HFF-Myc (cell line): ENCODE results near the gene PDZD7.

Source experiments
- DNase-seq: peaks from one replicate; pipeline ENCODE4 v3.0.0-alpha.2; 2011; ENCODE audit warnings: low read depth; ENCODE audit errors: extremely low read depth
- H3K4me3 ChIP-seq: replicated peaks from 2 replicates; pipeline ENCODE4 v1.5.1; 2011; ENCODE audit warnings: low read depth, mild to moderate bottlenecking, control low read depth, low read length
- TF ChIP-seq, protein P1 (sequence below): IDR thresholded peaks from 2 replicates; pipeline ENCODE4 v1.5.1; 2012; ENCODE audit warnings: mild to moderate bottlenecking, low read depth, low read length, control low read depth; ENCODE audit errors: missing control alignments

PDZD7 gene

GRCh38 chr10:100993986-100994708 lies 36.8 kb downstream of the PDZD7 start:
- H3K4me3 ChIP-seq = no peak overlapping the region
- DNase-seq = no peak
- TF ChIP-seq, protein P1, sequence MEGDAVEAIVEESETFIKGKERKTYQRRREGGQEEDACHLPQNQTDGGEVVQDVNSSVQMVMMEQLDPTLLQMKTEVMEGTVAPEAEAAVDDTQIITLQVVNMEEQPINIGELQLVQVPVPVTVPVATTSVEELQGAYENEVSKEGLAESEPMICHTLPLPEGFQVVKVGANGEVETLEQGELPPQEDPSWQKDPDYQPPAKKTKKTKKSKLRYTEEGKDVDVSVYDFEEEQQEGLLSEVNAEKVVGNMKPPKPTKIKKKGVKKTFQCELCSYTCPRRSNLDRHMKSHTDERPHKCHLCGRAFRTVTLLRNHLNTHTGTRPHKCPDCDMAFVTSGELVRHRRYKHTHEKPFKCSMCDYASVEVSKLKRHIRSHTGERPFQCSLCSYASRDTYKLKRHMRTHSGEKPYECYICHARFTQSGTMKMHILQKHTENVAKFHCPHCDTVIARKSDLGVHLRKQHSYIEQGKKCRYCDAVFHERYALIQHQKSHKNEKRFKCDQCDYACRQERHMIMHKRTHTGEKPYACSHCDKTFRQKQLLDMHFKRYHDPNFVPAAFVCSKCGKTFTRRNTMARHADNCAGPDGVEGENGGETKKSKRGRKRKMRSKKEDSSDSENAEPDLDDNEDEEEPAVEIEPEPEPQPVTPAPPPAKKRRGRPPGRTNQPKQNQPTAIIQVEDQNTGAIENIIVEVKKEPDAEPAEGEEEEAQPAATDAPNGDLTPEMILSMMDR = peak; percentile 67

GRCh38 chr10:100989088-100989487 lies 41.8 kb downstream of the PDZD7 start:
- TF ChIP-seq, protein P1 = no peak
- H3K4me3 ChIP-seq = peak overlapping the region; percentile 84
- DNase-seq = no peak

GRCh38 chr10:100988166-100988565 lies 42.8 kb downstream of the PDZD7 start:
- TF ChIP-seq, protein P1 = no peak
- no peak for DNase-seq
- H3K4me3 ChIP-seq = peak overlapping the region; percentile 84

DNA sequence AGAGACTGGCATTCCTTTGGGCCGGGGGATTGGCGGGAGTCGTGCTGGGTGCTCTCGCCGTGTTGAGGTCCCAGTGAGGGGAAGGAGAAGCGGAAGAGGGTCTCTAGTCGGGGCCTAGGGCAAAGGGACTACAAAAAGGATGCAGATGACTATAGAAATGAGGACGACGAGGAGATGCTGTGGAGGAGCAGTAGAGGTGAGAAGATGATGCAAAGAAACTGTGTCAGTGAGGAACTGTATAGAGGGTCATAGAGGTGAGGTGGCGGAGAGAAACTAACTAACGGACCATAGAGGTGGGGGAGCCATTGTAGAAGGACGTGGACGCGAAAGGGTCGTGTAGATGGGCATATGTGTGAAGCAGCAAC lies 43.3 kb downstream of the PDZD7 start:
- peak overlapping the region; percentile 84 for H3K4me3 ChIP-seq
- TF ChIP-seq, protein P1 = no peak
- DNase-seq = no peak

DNA sequence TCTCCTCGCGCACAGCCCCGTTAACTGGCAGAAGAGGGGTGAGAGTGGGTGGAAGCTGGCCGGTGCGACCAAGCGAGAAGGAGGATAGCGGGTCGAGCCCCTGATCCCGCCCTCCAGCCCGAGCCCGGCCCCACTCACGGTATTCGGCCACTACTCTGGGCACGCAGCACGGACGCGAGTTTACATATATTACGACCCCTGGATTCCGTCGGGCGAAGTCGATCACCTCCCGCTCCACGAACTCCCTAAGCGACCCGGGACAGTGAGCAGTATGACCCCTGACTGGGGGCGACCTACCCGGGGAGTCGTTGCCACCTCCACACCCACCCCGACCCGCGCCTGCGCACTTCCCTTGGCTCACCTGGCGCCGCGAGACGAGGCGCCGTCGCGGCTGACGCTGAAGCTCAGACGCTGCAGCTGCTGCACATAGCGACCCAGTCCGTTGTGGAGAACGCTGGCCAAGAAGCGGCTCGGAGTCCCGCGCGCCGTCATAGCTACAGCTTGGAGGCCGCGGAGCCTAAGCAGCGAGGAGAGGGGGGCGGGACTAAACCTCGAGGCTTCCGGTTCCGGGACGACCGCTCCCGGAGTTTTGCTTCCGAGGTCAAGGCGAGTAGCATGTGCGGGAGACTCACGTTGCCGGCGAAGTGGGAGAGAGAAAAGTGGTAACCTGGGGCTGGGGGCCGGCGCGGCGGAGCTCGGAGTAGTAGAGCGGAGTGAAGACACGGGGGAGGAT lies 43.8 kb downstream of the PDZD7 start, which contains the start of the genes MRPL43 and TWNK:
TSS of gene MRPL43 (minus strand) at position 546 of the 733 bp plus-strand sequence. CDS start at position 492, 54 bp downstream.
TSS of gene TWNK (plus strand) at position 592 of the 733 bp plus-strand sequence. CDS start 668 bp downstream, outside the sequence.
- no peak for DNase-seq
- peak within 1 kb of the TSS; percentile 84 for H3K4me3 ChIP-seq
- TF ChIP-seq, protein P1 = no peak

DNA sequence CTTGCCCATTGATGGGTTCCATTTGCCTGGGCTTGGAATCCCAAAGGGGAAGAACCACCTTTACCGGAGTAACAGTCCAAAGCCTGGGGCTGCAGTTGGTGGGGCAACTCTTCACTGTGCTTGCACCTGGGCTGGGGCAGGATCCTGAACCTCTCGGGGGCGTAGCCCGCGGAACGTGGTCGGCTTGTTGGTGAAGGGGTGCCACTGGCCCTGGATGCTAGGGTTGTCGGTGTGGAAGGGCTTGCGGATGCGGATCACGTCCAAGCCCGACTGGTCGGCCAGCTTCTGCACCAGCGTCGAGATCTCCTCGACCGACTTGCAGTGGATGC lies 44.3 kb downstream of the PDZD7 start:
- peak overlapping the region; percentile 84 for H3K4me3 ChIP-seq
- TF ChIP-seq, protein P1 = no peak

More for the DNA sequence above, 44.3 kb downstream of the PDZD7 start:
- DNase-seq = no peak
